K562 treated with DMSO at 1 percent for 4 hours (cell line): ENCODE results near the gene PHTF1. TPM values are rescaled to one million over a fixed set of nuclear protein-coding genes. Genes with fewer than 3 reads are reported as not detected.

Experiments used
- total RNA-seq: library from RNA; unstranded; fragments of 300-600 nt; gene quantifications from 2 replicates; pipeline ENCODE4 v1.2.3, GENCODE V29; 2022; ENCODE audit not compliant: insufficient read depth

Gene PHTF1
- 32.9 and 39.8 TPM in 2 replicates for total RNA-seq

GRCh38 chr1:113759333-113760101, at the start of gene PHTF1:
TSS of gene PHTF1 (minus strand) at chr1:113759486. CDS start at chr1:113758703, 783 bp downstream.

Other genes starting within 250 kb of the PHTF1 start
- gene RSBN1, start 53.0 kb upstream of the PHTF1 start, total RNA-seq: 10.7 and 13.8 TPM in 2 replicates
- 0.75 and 0.84 TPM in 2 replicates for gene PTPN22, start 112.2 kb upstream of the PHTF1 start, total RNA-seq
- gene BCL2L15, start 128.1 kb upstream of the PHTF1 start, total RNA-seq: not detected in 2 replicates
- 7.4 and 10.2 TPM in 2 replicates for gene AP4B1, start 145.3 kb upstream of the PHTF1 start, total RNA-seq
- gene DCLRE1B, start 145.8 kb upstream of the PHTF1 start, total RNA-seq: 12.2 and 15.5 TPM in 2 replicates
- 25.3 and 39.0 TPM in 2 replicates for gene HIPK1, start 169.8 kb upstream of the PHTF1 start, total RNA-seq
- gene OLFML3, start 220.0 kb upstream of the PHTF1 start, total RNA-seq: not detected in 2 replicates